Stimulated activated CD8-positive, alpha-beta memory T cell treated with anti-CD3 and anti-CD28 coated beads, Interleukin-15, amount 100 ng/mL, for 48 hours (primary cell): ENCODE data around the gene BTBD2.
A peak's percentile ranks its signal among the peaks of the same experiment; 100 is the strongest.

Source experiments
- DNase-seq, 2 donors: peaks; one replicate each; pipeline ENCODE4 v3.0.0-alpha.2; 2020; ENCODE audit warnings: low read depth in 2 of 2

BTBD2 gene

GRCh38 chr19:1942078-1942933 is 73.2 kb downstream of the BTBD2 start:
- DNase-seq, result peak; percentile 67 to 69

DNA sequence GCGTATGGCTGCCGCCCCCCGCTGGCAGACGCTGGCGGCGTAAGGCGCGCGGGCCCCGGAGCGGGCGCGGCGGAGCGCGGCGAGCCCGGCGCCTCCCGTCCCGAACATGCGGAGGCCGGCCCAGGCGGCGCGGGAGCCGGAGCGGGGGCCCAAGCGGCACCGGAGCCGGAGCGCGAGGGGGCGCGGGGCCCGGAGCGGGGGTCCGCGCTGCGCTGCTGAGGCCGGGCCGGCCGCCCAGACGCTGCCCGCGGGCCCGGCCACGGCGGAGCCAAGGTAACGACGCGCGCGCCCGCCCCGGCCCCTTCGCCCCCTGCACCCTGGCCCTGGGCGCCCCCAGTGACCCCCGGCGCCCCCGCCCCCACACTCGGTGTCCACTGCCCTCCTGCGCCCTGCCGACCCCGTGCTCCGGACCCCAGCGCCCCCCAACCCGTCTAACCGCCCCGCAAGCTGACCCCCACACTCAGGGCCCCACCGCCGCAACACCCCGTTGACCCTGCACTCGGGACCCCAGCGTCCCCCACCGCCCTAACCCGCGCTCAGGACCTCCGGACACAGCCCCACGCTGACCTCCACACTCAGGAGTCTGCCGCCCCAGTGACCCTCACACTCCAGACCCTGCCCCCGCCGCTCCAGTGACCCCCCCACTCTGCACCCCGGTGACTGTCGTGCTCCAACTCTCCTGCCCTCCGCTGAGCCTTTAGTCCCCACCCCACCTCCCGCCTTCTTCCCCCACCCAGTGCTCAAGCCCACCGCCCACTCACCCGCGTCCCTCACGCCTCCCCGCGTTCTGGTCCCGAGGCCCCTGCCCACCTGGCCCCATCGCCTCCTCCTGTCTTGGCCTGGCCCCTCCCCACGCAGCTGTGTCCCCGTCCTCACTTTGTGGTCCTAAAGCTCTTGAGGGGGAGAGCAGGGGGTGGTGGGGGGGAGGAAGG is 74.1 kb downstream of the BTBD2 start, which contains the start of gene CSNK1G2:
CSNK1G2 (plus strand) TSS at position 27 of the 932 bp plus-strand sequence. CDS start 28,601 bp downstream, outside the sequence.
- peak in 1 of 2 donors; percentile 27 for DNase-seq

GRCh38 chr19:1938071-1938470 is 77.4 kb downstream of the BTBD2 start:
- no peak for DNase-seq

DNA sequence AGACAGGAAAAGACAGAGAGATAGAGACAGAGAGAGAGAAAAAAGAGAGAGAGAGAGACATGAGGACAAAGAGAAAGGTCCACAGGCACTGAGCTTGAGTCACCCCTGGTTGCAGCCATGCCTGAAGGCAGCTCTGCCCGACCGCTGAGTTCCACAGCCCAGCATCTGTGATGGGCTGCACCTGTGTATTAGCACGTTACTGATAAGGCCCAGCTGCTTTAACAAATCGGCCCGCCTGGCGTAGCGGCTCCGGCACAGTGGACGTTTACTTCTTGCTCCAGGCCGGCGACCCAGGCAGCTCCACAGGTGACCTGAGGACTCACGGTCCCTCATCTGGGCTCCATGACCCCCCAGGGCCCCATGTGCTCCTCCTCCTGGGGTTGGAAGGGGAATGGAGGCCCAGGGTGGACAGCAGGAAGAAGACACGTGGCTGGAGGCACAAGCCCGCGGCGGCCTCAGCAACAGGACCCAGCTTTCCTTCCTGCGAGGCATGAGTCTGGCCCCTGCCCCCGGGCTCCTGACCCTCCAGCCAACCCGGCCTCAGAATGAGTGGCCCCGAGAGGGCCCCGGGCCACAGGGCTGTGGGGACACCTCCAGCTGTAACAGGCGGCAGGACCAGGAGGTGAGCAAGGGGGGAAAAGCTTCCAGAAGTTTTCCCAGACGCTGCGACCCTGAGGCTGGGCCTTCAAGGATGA is 78.5 kb downstream of the BTBD2 start:
- no peak for DNase-seq

- no peak for DNase-seq
Observed at GRCh38 chr19:1936430-1936829, 79.1 kb downstream of the BTBD2 start.

- DNase-seq, result no peak
Observed at GRCh38 chr19:1935484-1936208, 79.9 kb downstream of the BTBD2 start.
